K562 (cell line): ENCODE data around the gene TRPV5. TPM values are rescaled to one million over a fixed set of nuclear protein-coding genes. Genes with fewer than 3 reads are reported as not detected.

Experiments
- MTA3 ChIP-seq: fragments of 450-650 bp; formaldehyde crosslinking; IDR thresholded peaks from 2 replicates; pipeline ENCODE4 v1.6.1; 2017; ENCODE audit warnings: mild to moderate bottlenecking, borderline replicate concordance
- NUFIP1 ChIP-seq: fragments of 450-650 bp; IDR thresholded peaks from 2 replicates; pipeline ENCODE4 v1.6.1; 2018; ENCODE audit not compliant: partially characterized antibody
- XRCC4 ChIP-seq: IDR thresholded peaks from one replicate; pipeline ENCODE4 v1.6.1; 2011; ENCODE audit not compliant: insufficient read depth, insufficient read length; ENCODE audit errors: extremely low read depth
- polyA plus RNA-seq, 8 experiments: library from polyadenylated mRNA; depleted of rRNA in 4 of 8; stranded (reverse) in 5 of 8; unstranded in 3 of 8; fragments of >200 nt; fragmentation: Nextera tagmentation in 2 of 8; fragmentation: Illumina TruSeq in 1 of 8; extraction: Ambion mirVana in 2 of 8; extraction: Trizol in 1 of 8; gene quantifications; 2 replicates each; pipeline versions ENCODE4 v1.2.1 to v1.2.3, GENCODE V29; 2011 to 2014; ENCODE audit warnings: inconsistent platforms in 1 of 8, missing spikeins in 1 of 8
- total RNA-seq, 7 experiments: library from RNA; depleted of rRNA in 6 of 7; stranded (reverse); fragments of >200 nt in 6 of 7; fragmentation: Illumina TruSeq in 2 of 7; extraction: Trizol in 2 of 7; gene quantifications; 2 replicates each; pipeline versions ENCODE4 v1.2.1 to v1.2.3, GENCODE V29; 2011 to 2021; ENCODE audit warnings: low replicate concordance in 1 of 7
- TF ChIP-seq, protein P1 (sequence below): fragments of 450-650 bp; IDR thresholded peaks from 2 replicates; pipeline ENCODE4 v1.6.1; 2016; ENCODE audit warnings: mild to moderate bottlenecking, moderate library complexity
- TF ChIP-seq, protein P2 (sequence below), 2 experiments: fragments of 450-650 bp in 1 of 2; sonication (generic) in 1 of 2; formaldehyde crosslinking in 1 of 2; IDR thresholded peaks in 1 of 2; conservative IDR thresholded peaks in 1 of 2; 2 replicates each; pipeline versions ENCODE4 v1.6.1 to v1.8.1; 2016 to 2023; ENCODE audit warnings: mild to moderate bottlenecking in 2 of 2, moderate library complexity in 2 of 2, inconsistent platforms in 1 of 2, missing genetic modification reagents in 1 of 2
- TF ChIP-seq, protein P3 (sequence below), 2 experiments: fragments of 150-350 bp in 1 of 2; IDR thresholded peaks; 2 replicates each; pipeline ENCODE4 v1.6.1; 2012 to 2016; ENCODE audit warnings: low read depth in 2 of 2, low read length in 2 of 2, mild to moderate bottlenecking in 1 of 2, moderate library complexity in 1 of 2
- TF ChIP-seq, protein P4 (sequence below): fragments of 250-450 bp; sonication (Bioruptor Pico); IDR thresholded peaks from 2 replicates; pipeline ENCODE4 v1.4.0; 2020; ENCODE audit warnings: borderline replicate concordance

Gene TRPV5
- total and polyA plus RNA-seq, 9 of the 15 experiments (the other 6 are each of a cell fraction or from before 2014, with no cell fraction given): not detected

DNA sequence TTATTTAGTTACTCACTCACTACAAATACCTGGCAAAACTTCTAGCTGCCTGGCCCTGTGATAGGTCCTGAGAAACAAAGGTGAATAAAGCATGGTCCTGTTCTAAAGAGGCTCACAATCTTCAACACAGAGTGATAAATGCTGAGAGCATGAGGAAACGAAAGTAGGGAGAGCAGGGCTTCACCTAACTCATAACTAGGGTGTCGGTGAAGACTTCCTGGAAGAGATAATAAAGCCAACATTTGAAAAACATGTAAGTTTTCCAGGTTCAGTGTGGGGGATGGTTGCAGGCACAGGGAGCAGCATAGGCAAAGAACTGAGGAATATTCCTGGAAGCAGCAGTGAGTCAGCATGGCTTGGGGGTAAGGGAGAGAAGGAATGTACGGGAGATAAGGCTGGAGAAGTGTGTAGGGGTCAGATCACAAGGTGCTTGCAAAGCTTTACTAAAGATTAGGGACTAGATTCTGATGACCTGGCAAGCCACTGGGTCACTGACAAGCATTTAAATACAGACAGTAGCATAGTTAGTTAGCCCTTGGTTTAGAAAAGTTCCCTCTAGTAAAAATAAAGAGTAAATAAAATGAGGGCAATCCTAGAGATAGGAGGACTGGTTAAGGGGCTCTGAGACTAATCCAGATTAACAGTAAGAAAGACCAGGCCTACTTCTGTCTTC lies 23.5 kb upstream of the TRPV5 start (continued):
- TF ChIP-seq, protein P1, sequence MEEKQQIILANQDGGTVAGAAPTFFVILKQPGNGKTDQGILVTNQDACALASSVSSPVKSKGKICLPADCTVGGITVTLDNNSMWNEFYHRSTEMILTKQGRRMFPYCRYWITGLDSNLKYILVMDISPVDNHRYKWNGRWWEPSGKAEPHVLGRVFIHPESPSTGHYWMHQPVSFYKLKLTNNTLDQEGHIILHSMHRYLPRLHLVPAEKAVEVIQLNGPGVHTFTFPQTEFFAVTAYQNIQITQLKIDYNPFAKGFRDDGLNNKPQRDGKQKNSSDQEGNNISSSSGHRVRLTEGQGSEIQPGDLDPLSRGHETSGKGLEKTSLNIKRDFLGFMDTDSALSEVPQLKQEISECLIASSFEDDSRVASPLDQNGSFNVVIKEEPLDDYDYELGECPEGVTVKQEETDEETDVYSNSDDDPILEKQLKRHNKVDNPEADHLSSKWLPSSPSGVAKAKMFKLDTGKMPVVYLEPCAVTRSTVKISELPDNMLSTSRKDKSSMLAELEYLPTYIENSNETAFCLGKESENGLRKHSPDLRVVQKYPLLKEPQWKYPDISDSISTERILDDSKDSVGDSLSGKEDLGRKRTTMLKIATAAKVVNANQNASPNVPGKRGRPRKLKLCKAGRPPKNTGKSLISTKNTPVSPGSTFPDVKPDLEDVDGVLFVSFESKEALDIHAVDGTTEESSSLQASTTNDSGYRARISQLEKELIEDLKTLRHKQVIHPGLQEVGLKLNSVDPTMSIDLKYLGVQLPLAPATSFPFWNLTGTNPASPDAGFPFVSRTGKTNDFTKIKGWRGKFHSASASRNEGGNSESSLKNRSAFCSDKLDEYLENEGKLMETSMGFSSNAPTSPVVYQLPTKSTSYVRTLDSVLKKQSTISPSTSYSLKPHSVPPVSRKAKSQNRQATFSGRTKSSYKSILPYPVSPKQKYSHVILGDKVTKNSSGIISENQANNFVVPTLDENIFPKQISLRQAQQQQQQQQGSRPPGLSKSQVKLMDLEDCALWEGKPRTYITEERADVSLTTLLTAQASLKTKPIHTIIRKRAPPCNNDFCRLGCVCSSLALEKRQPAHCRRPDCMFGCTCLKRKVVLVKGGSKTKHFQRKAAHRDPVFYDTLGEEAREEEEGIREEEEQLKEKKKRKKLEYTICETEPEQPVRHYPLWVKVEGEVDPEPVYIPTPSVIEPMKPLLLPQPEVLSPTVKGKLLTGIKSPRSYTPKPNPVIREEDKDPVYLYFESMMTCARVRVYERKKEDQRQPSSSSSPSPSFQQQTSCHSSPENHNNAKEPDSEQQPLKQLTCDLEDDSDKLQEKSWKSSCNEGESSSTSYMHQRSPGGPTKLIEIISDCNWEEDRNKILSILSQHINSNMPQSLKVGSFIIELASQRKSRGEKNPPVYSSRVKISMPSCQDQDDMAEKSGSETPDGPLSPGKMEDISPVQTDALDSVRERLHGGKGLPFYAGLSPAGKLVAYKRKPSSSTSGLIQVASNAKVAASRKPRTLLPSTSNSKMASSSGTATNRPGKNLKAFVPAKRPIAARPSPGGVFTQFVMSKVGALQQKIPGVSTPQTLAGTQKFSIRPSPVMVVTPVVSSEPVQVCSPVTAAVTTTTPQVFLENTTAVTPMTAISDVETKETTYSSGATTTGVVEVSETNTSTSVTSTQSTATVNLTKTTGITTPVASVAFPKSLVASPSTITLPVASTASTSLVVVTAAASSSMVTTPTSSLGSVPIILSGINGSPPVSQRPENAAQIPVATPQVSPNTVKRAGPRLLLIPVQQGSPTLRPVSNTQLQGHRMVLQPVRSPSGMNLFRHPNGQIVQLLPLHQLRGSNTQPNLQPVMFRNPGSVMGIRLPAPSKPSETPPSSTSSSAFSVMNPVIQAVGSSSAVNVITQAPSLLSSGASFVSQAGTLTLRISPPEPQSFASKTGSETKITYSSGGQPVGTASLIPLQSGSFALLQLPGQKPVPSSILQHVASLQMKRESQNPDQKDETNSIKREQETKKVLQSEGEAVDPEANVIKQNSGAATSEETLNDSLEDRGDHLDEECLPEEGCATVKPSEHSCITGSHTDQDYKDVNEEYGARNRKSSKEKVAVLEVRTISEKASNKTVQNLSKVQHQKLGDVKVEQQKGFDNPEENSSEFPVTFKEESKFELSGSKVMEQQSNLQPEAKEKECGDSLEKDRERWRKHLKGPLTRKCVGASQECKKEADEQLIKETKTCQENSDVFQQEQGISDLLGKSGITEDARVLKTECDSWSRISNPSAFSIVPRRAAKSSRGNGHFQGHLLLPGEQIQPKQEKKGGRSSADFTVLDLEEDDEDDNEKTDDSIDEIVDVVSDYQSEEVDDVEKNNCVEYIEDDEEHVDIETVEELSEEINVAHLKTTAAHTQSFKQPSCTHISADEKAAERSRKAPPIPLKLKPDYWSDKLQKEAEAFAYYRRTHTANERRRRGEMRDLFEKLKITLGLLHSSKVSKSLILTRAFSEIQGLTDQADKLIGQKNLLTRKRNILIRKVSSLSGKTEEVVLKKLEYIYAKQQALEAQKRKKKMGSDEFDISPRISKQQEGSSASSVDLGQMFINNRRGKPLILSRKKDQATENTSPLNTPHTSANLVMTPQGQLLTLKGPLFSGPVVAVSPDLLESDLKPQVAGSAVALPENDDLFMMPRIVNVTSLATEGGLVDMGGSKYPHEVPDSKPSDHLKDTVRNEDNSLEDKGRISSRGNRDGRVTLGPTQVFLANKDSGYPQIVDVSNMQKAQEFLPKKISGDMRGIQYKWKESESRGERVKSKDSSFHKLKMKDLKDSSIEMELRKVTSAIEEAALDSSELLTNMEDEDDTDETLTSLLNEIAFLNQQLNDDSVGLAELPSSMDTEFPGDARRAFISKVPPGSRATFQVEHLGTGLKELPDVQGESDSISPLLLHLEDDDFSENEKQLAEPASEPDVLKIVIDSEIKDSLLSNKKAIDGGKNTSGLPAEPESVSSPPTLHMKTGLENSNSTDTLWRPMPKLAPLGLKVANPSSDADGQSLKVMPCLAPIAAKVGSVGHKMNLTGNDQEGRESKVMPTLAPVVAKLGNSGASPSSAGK: no peak
- TF ChIP-seq, protein P2, sequence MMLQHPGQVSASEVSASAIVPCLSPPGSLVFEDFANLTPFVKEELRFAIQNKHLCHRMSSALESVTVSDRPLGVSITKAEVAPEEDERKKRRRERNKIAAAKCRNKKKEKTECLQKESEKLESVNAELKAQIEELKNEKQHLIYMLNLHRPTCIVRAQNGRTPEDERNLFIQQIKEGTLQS (IDR thresholded peaks at IDR 0.05): peak; percentile 71; the same call in 1 of the 2 replicates
- TF ChIP-seq, protein P2 (CRISPR knock-in tag; conservative IDR thresholded peaks at IDR 0.05): no peak
- TF ChIP-seq, protein P3, sequence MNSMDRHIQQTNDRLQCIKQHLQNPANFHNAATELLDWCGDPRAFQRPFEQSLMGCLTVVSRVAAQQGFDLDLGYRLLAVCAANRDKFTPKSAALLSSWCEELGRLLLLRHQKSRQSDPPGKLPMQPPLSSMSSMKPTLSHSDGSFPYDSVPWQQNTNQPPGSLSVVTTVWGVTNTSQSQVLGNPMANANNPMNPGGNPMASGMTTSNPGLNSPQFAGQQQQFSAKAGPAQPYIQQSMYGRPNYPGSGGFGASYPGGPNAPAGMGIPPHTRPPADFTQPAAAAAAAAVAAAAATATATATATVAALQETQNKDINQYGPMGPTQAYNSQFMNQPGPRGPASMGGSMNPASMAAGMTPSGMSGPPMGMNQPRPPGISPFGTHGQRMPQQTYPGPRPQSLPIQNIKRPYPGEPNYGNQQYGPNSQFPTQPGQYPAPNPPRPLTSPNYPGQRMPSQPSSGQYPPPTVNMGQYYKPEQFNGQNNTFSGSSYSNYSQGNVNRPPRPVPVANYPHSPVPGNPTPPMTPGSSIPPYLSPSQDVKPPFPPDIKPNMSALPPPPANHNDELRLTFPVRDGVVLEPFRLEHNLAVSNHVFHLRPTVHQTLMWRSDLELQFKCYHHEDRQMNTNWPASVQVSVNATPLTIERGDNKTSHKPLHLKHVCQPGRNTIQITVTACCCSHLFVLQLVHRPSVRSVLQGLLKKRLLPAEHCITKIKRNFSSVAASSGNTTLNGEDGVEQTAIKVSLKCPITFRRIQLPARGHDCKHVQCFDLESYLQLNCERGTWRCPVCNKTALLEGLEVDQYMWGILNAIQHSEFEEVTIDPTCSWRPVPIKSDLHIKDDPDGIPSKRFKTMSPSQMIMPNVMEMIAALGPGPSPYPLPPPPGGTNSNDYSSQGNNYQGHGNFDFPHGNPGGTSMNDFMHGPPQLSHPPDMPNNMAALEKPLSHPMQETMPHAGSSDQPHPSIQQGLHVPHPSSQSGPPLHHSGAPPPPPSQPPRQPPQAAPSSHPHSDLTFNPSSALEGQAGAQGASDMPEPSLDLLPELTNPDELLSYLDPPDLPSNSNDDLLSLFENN (IDR thresholded peaks at IDR 0.05; ENCODE audit: low read depth in 2 of 2, low read length in 2 of 2): peak in 1 of 2 experiments; percentile 48; a peak in 1 of 4 replicates
- no peak for TF ChIP-seq XRCC4
- TF ChIP-seq MTA3: no peak; the same call in none of the 2 replicates
- TF ChIP-seq NUFIP1: no peak
- TF ChIP-seq, protein P4, sequence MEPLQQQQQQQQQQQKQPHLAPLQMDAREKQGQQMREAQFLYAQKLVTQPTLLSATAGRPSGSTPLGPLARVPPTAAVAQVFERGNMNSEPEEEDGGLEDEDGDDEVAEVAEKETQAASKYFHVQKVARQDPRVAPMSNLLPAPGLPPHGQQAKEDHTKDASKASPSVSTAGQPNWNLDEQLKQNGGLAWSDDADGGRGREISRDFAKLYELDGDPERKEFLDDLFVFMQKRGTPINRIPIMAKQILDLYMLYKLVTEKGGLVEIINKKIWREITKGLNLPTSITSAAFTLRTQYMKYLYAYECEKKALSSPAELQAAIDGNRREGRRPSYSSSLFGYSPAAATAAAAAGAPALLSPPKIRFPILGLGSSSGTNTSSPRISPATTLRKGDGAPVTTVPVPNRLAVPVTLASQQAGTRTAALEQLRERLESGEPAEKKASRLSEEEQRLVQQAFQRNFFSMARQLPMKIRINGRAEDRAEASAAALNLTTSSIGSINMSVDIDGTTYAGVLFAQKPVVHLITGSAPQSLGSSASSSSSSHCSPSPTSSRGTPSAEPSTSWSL (CRISPR knock-in tag): no peak
